Measurements from ENCODE around the gene TBC1D1. TPM values are rescaled to one million over a fixed set of nuclear protein-coding genes. Genes with fewer than 3 reads are reported as not detected.
"Not testable (repeated sequence)": the region's sequence is repeated elsewhere in the genome, so short reads cannot be mapped to it uniquely, and the experiment has no call there.

Gene TBC1D1
- total RNA-seq, 1 donor from 2014 or later, result 58.5 TPM

- no peaks in the 10 kb centered on the region for H3K9me3 Mint-ChIP-seq
- H3K36me3 Mint-ChIP-seq (ENCODE audit: low read depth), result peaks cover 6% of the 10 kb centered on the region
- intact Hi-C loops (cut with micrococcal nuclease), result no loop called here
- H3K27me3 Mint-ChIP-seq (ENCODE audit: low read depth), result no peaks in the 10 kb centered on the region
- H3K4me1 Mint-ChIP-seq (ENCODE audit: low read depth), result no peaks in the 10 kb centered on the region
- no peak for DNase-seq (ENCODE audit: low spot score)
- H3K4me3 Mint-ChIP-seq (ENCODE audit: low read depth), result no peak overlapping the region
- no peak overlapping the region for H3K27ac Mint-ChIP-seq
Observed at GRCh38 chr4:37914539-37914938, 23.7 kb downstream of the TBC1D1 start.

- no peak overlapping the region for H3K4me3 Mint-ChIP-seq (ENCODE audit: low read depth)
- no peaks in the 10 kb centered on the region for H3K4me1 Mint-ChIP-seq (ENCODE audit: low read depth)
- no peaks in the 10 kb centered on the region for H3K9me3 Mint-ChIP-seq
- no peak overlapping the region for H3K27ac Mint-ChIP-seq
- H3K27me3 Mint-ChIP-seq (ENCODE audit: low read depth), result no peaks in the 10 kb centered on the region
- H3K36me3 Mint-ChIP-seq (ENCODE audit: low read depth), result peaks cover 3% of the 10 kb centered on the region
- DNase-seq (ENCODE audit: low spot score), result no peak
- intact Hi-C loops (cut with micrococcal nuclease), result no loop called here
Observed at GRCh38 chr4:37917388-37917787, 26.5 kb downstream of the TBC1D1 start.

- intact Hi-C loops (cut with micrococcal nuclease), result no loop called here
- Mint-ChIP-seq H3K36me3 (ENCODE audit: low read depth) (peaks cover 3% of the 10 kb centered on the region), H3K9me3 (peaks cover 3% of the 10 kb centered on the region), H3K4me1 (ENCODE audit: low read depth) (no peaks in the 10 kb centered on the region), H3K4me3 (ENCODE audit: low read depth) (no peak overlapping the region), H3K27ac (no peak overlapping the region), H3K27me3 (ENCODE audit: low read depth) (no peaks in the 10 kb centered on the region)
- no peak for DNase-seq (ENCODE audit: low spot score)
Observed at GRCh38 chr4:37918653-37919052, 27.8 kb downstream of the TBC1D1 start.

- Mint-ChIP-seq H3K36me3 (ENCODE audit: low read depth) (no peaks in the 10 kb centered on the region), H3K27ac (no peak overlapping the region), H3K4me3 (ENCODE audit: low read depth) (no peak overlapping the region), H3K27me3 (ENCODE audit: low read depth) (no peaks in the 10 kb centered on the region), H3K4me1 (ENCODE audit: low read depth) (peaks cover 2% of the 10 kb centered on the region), H3K9me3 (peaks cover 3% of the 10 kb centered on the region)
- intact Hi-C loops (cut with micrococcal nuclease), result no loop called here
- no peak for DNase-seq (ENCODE audit: low spot score)
Observed at GRCh38 chr4:37922328-37922727, 31.4 kb downstream of the TBC1D1 start.

GRCh38 chr4:37923089-37923488 is 32.2 kb downstream of the TBC1D1 start:
- H3K4me3 Mint-ChIP-seq (ENCODE audit: low read depth); H3K36me3 Mint-ChIP-seq (ENCODE audit: low read depth); DNase-seq (ENCODE audit: low spot score); H3K9me3 Mint-ChIP-seq; H3K4me1 Mint-ChIP-seq (ENCODE audit: low read depth); intact Hi-C loops (cut with micrococcal nuclease); H3K27me3 Mint-ChIP-seq (ENCODE audit: low read depth); H3K27ac Mint-ChIP-seq: not testable (repeated sequence)

- H3K4me1 Mint-ChIP-seq (ENCODE audit: low read depth), result peaks cover 26% of the 10 kb centered on the region
- H3K9me3 Mint-ChIP-seq, result peaks cover 3% of the 10 kb centered on the region
- H3K27ac Mint-ChIP-seq, result no peak overlapping the region
- H3K36me3 Mint-ChIP-seq (ENCODE audit: low read depth), result peaks cover under 1% of the 10 kb centered on the region
- intact Hi-C loops (cut with micrococcal nuclease), result no loop called here
- no peak overlapping the region for H3K4me3 Mint-ChIP-seq (ENCODE audit: low read depth)
- H3K27me3 Mint-ChIP-seq (ENCODE audit: low read depth), result no peaks in the 10 kb centered on the region
- no peak for DNase-seq (ENCODE audit: low spot score)
Observed at GRCh38 chr4:37924946-37925345, 34.1 kb downstream of the TBC1D1 start.

- H3K9me3 Mint-ChIP-seq, result peaks cover 3% of the 10 kb centered on the region
- no peaks in the 10 kb centered on the region for H3K27me3 Mint-ChIP-seq (ENCODE audit: low read depth)
- DNase-seq (ENCODE audit: low spot score), result no peak
- H3K4me3 Mint-ChIP-seq (ENCODE audit: low read depth), result no peak overlapping the region
- H3K27ac Mint-ChIP-seq, result no peak overlapping the region
- H3K4me1 Mint-ChIP-seq (ENCODE audit: low read depth), result peaks cover 30% of the 10 kb centered on the region
- H3K36me3 Mint-ChIP-seq (ENCODE audit: low read depth), result peaks cover 4% of the 10 kb centered on the region
- intact Hi-C loops (cut with micrococcal nuclease), result no loop called here
Observed at GRCh38 chr4:37927434-37927833, 36.5 kb downstream of the TBC1D1 start.

- no peak for DNase-seq (ENCODE audit: low spot score)
- Mint-ChIP-seq H3K4me1 (ENCODE audit: low read depth) (peaks cover 32% of the 10 kb centered on the region), H3K27me3 (ENCODE audit: low read depth) (no peaks in the 10 kb centered on the region), H3K4me3 (ENCODE audit: low read depth) (no peak overlapping the region), H3K9me3 (peaks cover 3% of the 10 kb centered on the region), H3K27ac (peak overlapping the region; percentile 7), H3K36me3 (ENCODE audit: low read depth) (peaks cover 8% of the 10 kb centered on the region)
- intact Hi-C loops (cut with micrococcal nuclease), result loop anchor here (1.0 kb wide), 3 partner anchors 26 to 50 kb away; no protein-coding TSS in a partner anchor
Observed at GRCh38 chr4:37928426-37929416, 37.8 kb downstream of the TBC1D1 start.

GRCh38 chr4:37934096-37934495 is 43.2 kb downstream of the TBC1D1 start:
- intact Hi-C loops (cut with micrococcal nuclease), result no loop called here

GRCh38 chr4:37934609-37935008 is 43.7 kb downstream of the TBC1D1 start:
- Mint-ChIP-seq H3K9me3 (peaks cover 13% of the 10 kb centered on the region), H3K4me3 (ENCODE audit: low read depth) (no peak overlapping the region), H3K36me3 (ENCODE audit: low read depth) (peaks cover 19% of the 10 kb centered on the region), H3K27ac (no peak overlapping the region), H3K27me3 (ENCODE audit: low read depth) (peaks cover 3% of the 10 kb centered on the region), H3K4me1 (ENCODE audit: low read depth) (peaks cover 9% of the 10 kb centered on the region)
- no peak for DNase-seq (ENCODE audit: low spot score)
- intact Hi-C loops (cut with micrococcal nuclease), result no loop called here

More at GRCh38 chr4:37934096-37934495, 43.2 kb downstream of the TBC1D1 start:
- DNase-seq (ENCODE audit: low spot score), result no peak
- no peak overlapping the region for H3K4me3 Mint-ChIP-seq (ENCODE audit: low read depth)
- peaks cover 11% of the 10 kb centered on the region for H3K9me3 Mint-ChIP-seq
- H3K36me3 Mint-ChIP-seq (ENCODE audit: low read depth), result peaks cover 19% of the 10 kb centered on the region
- H3K27me3 Mint-ChIP-seq (ENCODE audit: low read depth), result peaks cover 3% of the 10 kb centered on the region
- H3K4me1 Mint-ChIP-seq (ENCODE audit: low read depth), result peaks cover 14% of the 10 kb centered on the region
- H3K27ac Mint-ChIP-seq, result no peak overlapping the region

- intact Hi-C loops (cut with micrococcal nuclease), result no loop called here
- H3K36me3 Mint-ChIP-seq (ENCODE audit: low read depth), result peaks cover 17% of the 10 kb centered on the region
- H3K4me3 Mint-ChIP-seq (ENCODE audit: low read depth), result no peak overlapping the region
- peaks cover 3% of the 10 kb centered on the region for H3K27me3 Mint-ChIP-seq (ENCODE audit: low read depth)
- H3K27ac Mint-ChIP-seq, result no peak overlapping the region
- H3K4me1 Mint-ChIP-seq (ENCODE audit: low read depth), result peaks cover 5% of the 10 kb centered on the region
- peaks cover 13% of the 10 kb centered on the region for H3K9me3 Mint-ChIP-seq
- no peak for DNase-seq (ENCODE audit: low spot score)
Observed at GRCh38 chr4:37935026-37935425, 44.1 kb downstream of the TBC1D1 start.

GRCh38 chr4:37936889-37937498 is 46.1 kb downstream of the TBC1D1 start:
- H3K27me3 Mint-ChIP-seq (ENCODE audit: low read depth), result peaks cover 8% of the 10 kb centered on the region
- H3K27ac Mint-ChIP-seq, result no peak overlapping the region
- H3K4me1 Mint-ChIP-seq (ENCODE audit: low read depth), result peaks cover 2% of the 10 kb centered on the region
- DNase-seq (ENCODE audit: low spot score), result no peak
- intact Hi-C loops (cut with micrococcal nuclease), result no loop called here
- peaks cover 20% of the 10 kb centered on the region for H3K9me3 Mint-ChIP-seq
- H3K36me3 Mint-ChIP-seq (ENCODE audit: low read depth), result peaks cover 20% of the 10 kb centered on the region
- H3K4me3 Mint-ChIP-seq (ENCODE audit: low read depth), result no peak overlapping the region

GRCh38 chr4:37938208-37938607 is 47.3 kb downstream of the TBC1D1 start:
- intact Hi-C loops (cut with micrococcal nuclease), result no loop called here
- Mint-ChIP-seq H3K36me3 (ENCODE audit: low read depth) (peaks cover 20% of the 10 kb centered on the region), H3K9me3 (peaks cover 20% of the 10 kb centered on the region), H3K4me1 (ENCODE audit: low read depth) (peaks cover 2% of the 10 kb centered on the region), H3K27me3 (ENCODE audit: low read depth) (peaks cover 9% of the 10 kb centered on the region), H3K27ac (no peak overlapping the region), H3K4me3 (ENCODE audit: low read depth) (no peak overlapping the region)
- DNase-seq (ENCODE audit: low spot score), result no peak
